HG03575 (cell line): ENCODE data around the gene TRAPPC6A.

Source experiments
- ATAC-seq: cut with Tn5 transposase; IDR thresholded peaks from one replicate; pipeline ENCODE4 v1.9.1; 2021; ENCODE audit not compliant: unreplicated experiment, insufficient number of reproducible peaks, low FRiP score; ENCODE audit errors: extremely low read depth

The TRAPPC6A gene

GRCh38 chr19:45152504-45153338, 25.3 kb downstream of the TRAPPC6A start:
- no peak for ATAC-seq

- ATAC-seq = no peak
These were observed 26.1 kb downstream of the TRAPPC6A start for GRCh38 chr19:45151821-45152503.

GRCh38 chr19:45151320-45151719, 26.7 kb downstream of the TRAPPC6A start:
- no peak for ATAC-seq

- no peak for ATAC-seq
These were observed 27.2 kb downstream of the TRAPPC6A start for GRCh38 chr19:45150751-45151281.

GRCh38 chr19:45150180-45150579, 27.9 kb downstream of the TRAPPC6A start:
- ATAC-seq = no peak

GRCh38 chr19:45149129-45149528, 28.9 kb downstream of the TRAPPC6A start:
- no peak for ATAC-seq

GRCh38 chr19:45147835-45148676, 30.0 kb downstream of the TRAPPC6A start:
- ATAC-seq = no peak

- ATAC-seq = no peak
These were observed 31.3 kb downstream of the TRAPPC6A start for GRCh38 chr19:45146741-45147205.

GRCh38 chr19:45146251-45146650, 31.8 kb downstream of the TRAPPC6A start:
- no peak for ATAC-seq

GRCh38 chr19:45145270-45146189, 32.5 kb downstream of the TRAPPC6A start:
- ATAC-seq = no peak

- no peak for ATAC-seq
These were observed 33.4 kb downstream of the TRAPPC6A start for GRCh38 chr19:45144431-45145269.

- no peak for ATAC-seq
These were observed 35.3 kb downstream of the TRAPPC6A start for GRCh38 chr19:45142726-45143110.

GRCh38 chr19:45142016-45142725, 35.9 kb downstream of the TRAPPC6A start:
- ATAC-seq = no peak

- no peak for ATAC-seq
These were observed 36.7 kb downstream of the TRAPPC6A start for GRCh38 chr19:45141203-45141900.

- ATAC-seq = no peak
These were observed 37.5 kb downstream of the TRAPPC6A start for GRCh38 chr19:45140533-45140932.

GRCh38 chr19:45140144-45140503, 37.9 kb downstream of the TRAPPC6A start:
- no peak for ATAC-seq
